GM23338 (cell line): Measurements from ENCODE around the gene SLC29A4. TPM values are rescaled to one million over a fixed set of nuclear protein-coding genes. Genes with fewer than 3 reads are reported as not detected.

ENCODE experiments used
- ATAC-seq: fragments of 200-7000 bp; cut with Tn5 transposase; 3 replicates; pipeline ENCODE4 v1.9.1; 2020
- DNase-seq: peaks from one replicate; pipeline ENCODE4 v3.0.0-alpha.2; 2015; ENCODE audit warnings: low spot score
- H2AFZ ChIP-seq: fragments of 200-600 bp; sonication (generic); 2 replicates; pipeline ENCODE4 v1.8.0; 2016; ENCODE audit warnings: antibody characterized with exemption, mild to moderate bottlenecking, moderate library complexity
- H3F3A ChIP-seq: fragments of 200-600 bp; sonication (generic); replicated peaks from 2 replicates; pipeline ENCODE4 v1.8.0; 2017; ENCODE audit warnings: antibody characterized with exemption, mixed run types, low read depth
- H3K27ac ChIP-seq: fragments of 200-600 bp; sonication (generic); 2 replicates; pipeline ENCODE4 v1.6.1; 2016; ENCODE audit warnings: low read depth
- H3K27me3 ChIP-seq: fragments of 200-600 bp; sonication (generic); 2 replicates; pipeline ENCODE4 v1.8.0; 2016; ENCODE audit warnings: mild to moderate bottlenecking, mixed run types, moderate library complexity; ENCODE audit not compliant: insufficient read depth
- H3K36me3 ChIP-seq: fragments of 200-600 bp; sonication (generic); 2 replicates; pipeline ENCODE4 v1.8.0; 2016; ENCODE audit warnings: mild to moderate bottlenecking; ENCODE audit not compliant: insufficient read depth
- H3K4me1 ChIP-seq: fragments of 200-600 bp; sonication (generic); 2 replicates; pipeline ENCODE4 v1.8.0; 2016; ENCODE audit warnings: mild to moderate bottlenecking, moderate library complexity; ENCODE audit not compliant: insufficient read depth
- H3K4me2 ChIP-seq: fragments of 200-600 bp; sonication (generic); 2 replicates; pipeline ENCODE4 v1.7.1; 2017; ENCODE audit warnings: mixed run types
- H3K4me3 ChIP-seq: fragments of 200-600 bp; sonication (generic); 2 replicates; pipeline ENCODE4 v1.6.1; 2016; ENCODE audit warnings: mixed run types
- H3K79me2 ChIP-seq: fragments of 200-600 bp; sonication (generic); replicated peaks from 2 replicates; pipeline ENCODE4 v1.8.0; 2017; ENCODE audit warnings: mild to moderate bottlenecking; ENCODE audit not compliant: insufficient read depth
- H3K9me2 ChIP-seq: fragments of 200-600 bp; sonication (generic); 2 replicates; pipeline ENCODE4 v1.8.0; 2017; ENCODE audit not compliant: insufficient read depth
- H4K20me1 ChIP-seq: fragments of 200-600 bp; sonication (generic); replicated peaks from 2 replicates; pipeline ENCODE4 v1.8.0; 2017; ENCODE audit warnings: mild to moderate bottlenecking; ENCODE audit not compliant: insufficient read depth
- H3K27ac Mint-ChIP-seq: 2 replicates; pipeline ENCODE4 v1.8.0; 2020; ENCODE audit warnings: inconsistent platforms, mild to moderate bottlenecking, moderate library complexity, mixed read lengths
- H3K27me3 Mint-ChIP-seq: 3 replicates; pipeline ENCODE4 v1.8.0; 2022; ENCODE audit warnings: low read depth, mild to moderate bottlenecking, moderate library complexity, mixed read lengths, inconsistent platforms; ENCODE audit not compliant: insufficient read depth, poor library complexity
- H3K36me3 Mint-ChIP-seq: 3 replicates; pipeline ENCODE4 v1.8.0; 2021; ENCODE audit warnings: low read depth, mild to moderate bottlenecking, inconsistent platforms, moderate library complexity, mixed read lengths
- H3K4me1 Mint-ChIP-seq: 3 replicates; pipeline ENCODE4 v1.8.0; 2020; ENCODE audit warnings: mild to moderate bottlenecking, inconsistent platforms, mixed read lengths
- H3K4me3 Mint-ChIP-seq: 3 replicates; pipeline ENCODE4 v1.8.0; 2021; ENCODE audit warnings: moderate library complexity, mild to moderate bottlenecking, inconsistent platforms, mixed read lengths
- H3K9me3 Mint-ChIP-seq: 3 replicates; pipeline ENCODE4 v1.8.0; 2020; ENCODE audit warnings: moderate library complexity, mild to moderate bottlenecking, inconsistent platforms, mixed read lengths
- CREB1 ChIP-seq: fragments of 250-450 bp; sonication (Bioruptor Pico); IDR thresholded peaks from 2 replicates; pipeline ENCODE4 v1.5.0; 2020; ENCODE audit warnings: low read depth, mild to moderate bottlenecking, moderate library complexity
- EZH2 ChIP-seq: fragments of 200-600 bp; sonication (generic); IDR thresholded peaks from one replicate; pipeline ENCODE4 v1.8.0; 2017; ENCODE audit warnings: antibody characterized with exemption, mild to moderate bottlenecking, low read depth; ENCODE audit not compliant: unreplicated experiment
- EZH2phosphoT487 ChIP-seq: fragments of 200-600 bp; sonication (generic); IDR thresholded peaks from one replicate; pipeline ENCODE4 v1.8.1; 2018; ENCODE audit warnings: antibody characterized with exemption; ENCODE audit not compliant: unreplicated experiment
- JUNB ChIP-seq: IDR thresholded peaks from one replicate; pipeline ENCODE4 v1.6.1; 2016; ENCODE audit warnings: antibody characterized with exemption; ENCODE audit not compliant: unreplicated experiment
- NANOG ChIP-seq: IDR thresholded peaks from 2 replicates; pipeline ENCODE4 v1.6.1; 2016; ENCODE audit warnings: antibody characterized with exemption, borderline replicate concordance
- POLR2AphosphoS5 ChIP-seq: IDR thresholded peaks from 2 replicates; pipeline ENCODE4 v1.6.1; 2016; ENCODE audit warnings: antibody characterized with exemption, low read depth
- STAT1 ChIP-seq: IDR thresholded peaks from one replicate; pipeline ENCODE4 v1.6.1; 2016; ENCODE audit warnings: antibody characterized with exemption; ENCODE audit not compliant: unreplicated experiment
- ZNF114 ChIP-seq: fragments of 250-450 bp; sonication (Bioruptor Pico); IDR thresholded peaks from 2 replicates; pipeline ENCODE4 v1.5.0; 2020; ENCODE audit warnings: mild to moderate bottlenecking, moderate library complexity
- ZNF331 ChIP-seq: fragments of 250-450 bp; sonication (Bioruptor Pico); IDR thresholded peaks from 2 replicates; pipeline ENCODE4 v1.5.0; 2020; ENCODE audit warnings: low read depth, mild to moderate bottlenecking, moderate library complexity
- polyA plus RNA-seq: library from polyadenylated mRNA; unstranded; fragments of >200 nt; fragmentation: Nextera tagmentation; extraction: Ambion mirVana; gene quantifications from 2 replicates; pipeline ENCODE4 v1.2.1, GENCODE V29; 2016
- total RNA-seq: library from RNA; depleted of rRNA; stranded (reverse); fragments of >200 nt; shearing (Covaris generic); gene quantifications from 2 replicates; pipeline ENCODE4 v1.2.3, GENCODE V29; 2014
- TF ChIP-seq, protein P1 (sequence below): fragments of 250-450 bp; sonication (Bioruptor Pico); IDR thresholded peaks from 2 replicates; pipeline ENCODE4 v1.5.0; 2020; ENCODE audit warnings: mild to moderate bottlenecking, moderate library complexity
- TF ChIP-seq, protein P2 (sequence below): IDR thresholded peaks from 2 replicates; pipeline ENCODE4 v1.6.1; 2016; ENCODE audit warnings: antibody characterized with exemption
- TF ChIP-seq, protein P3 (sequence below): IDR thresholded peaks from one replicate; pipeline ENCODE4 v1.6.1; 2018; ENCODE audit warnings: antibody characterized with exemption; ENCODE audit not compliant: unreplicated experiment
- TF ChIP-seq, protein P4 (sequence below), 2 experiments: fragments of 200-600 bp in 1 of 2; sonication (generic) in 1 of 2; conservative IDR thresholded peaks; 2 replicates each; pipeline versions ENCODE4 v1.5.1 to v1.6.1; 2016 to 2017; ENCODE audit warnings: antibody characterized with exemption in 2 of 2, low read depth in 2 of 2, mild to moderate bottlenecking in 2 of 2, moderate library complexity in 1 of 2

The SLC29A4 gene
- total and polyA plus RNA-seq, 2 experiments from 2014 or later: 4.8 to 8.1 TPM

DNA sequence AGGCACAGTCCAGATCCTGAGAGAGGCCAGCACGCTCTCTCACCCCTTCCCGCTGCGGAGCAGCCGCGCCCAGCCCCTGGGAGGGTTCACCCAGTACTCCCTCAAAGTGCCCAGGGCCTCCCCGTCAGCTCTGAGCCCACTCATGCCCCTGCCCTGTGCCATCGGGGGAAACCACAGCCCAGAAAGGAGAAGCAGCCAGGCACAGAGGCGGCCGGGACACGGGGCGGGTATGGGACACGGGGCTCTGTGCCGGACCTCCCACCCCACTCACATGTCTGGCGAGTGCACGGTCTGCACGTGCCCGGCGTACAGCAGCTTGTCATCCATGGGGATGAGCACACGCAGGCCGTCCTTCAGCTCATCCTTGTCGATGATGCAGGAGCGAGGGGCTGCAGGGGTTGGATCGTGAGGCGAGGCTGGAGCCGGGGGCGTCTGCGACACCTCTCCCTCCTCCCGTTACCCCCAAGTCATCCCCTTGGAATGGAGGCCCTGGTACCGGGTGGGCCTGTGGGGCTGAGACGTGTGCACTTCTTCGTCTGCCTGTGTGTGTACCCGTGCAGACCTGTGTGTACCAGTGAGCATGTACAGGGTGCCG, 38.2 kb downstream of the SLC29A4 start:
- H3K36me3 Mint-ChIP-seq: peaks cover 13% of the 10 kb centered on the region; the same call in 1 of the 3 replicates

More for the DNA sequence above, 38.2 kb downstream of the SLC29A4 start:
- no peaks in the 10 kb centered on the region for H3K9me2 ChIP-seq
- no peaks in the 10 kb centered on the region for H4K20me1 ChIP-seq
- no peak overlapping the region for H3K4me3 Mint-ChIP-seq
- ATAC-seq (no peak), DNase-seq (no peak)
- H3K79me2 ChIP-seq: no peaks in the 10 kb centered on the region
- no peak overlapping the region for H3K4me3 ChIP-seq
- no peak overlapping the region for H3K27ac ChIP-seq
- H3K4me1 ChIP-seq: no peaks in the 10 kb centered on the region
- no peak overlapping the region for H3K4me2 ChIP-seq
- no peaks in the 10 kb centered on the region for H3F3A ChIP-seq
- peaks cover 11% of the 10 kb centered on the region for H3K27me3 Mint-ChIP-seq
- peaks cover 9% of the 10 kb centered on the region for H3K9me3 Mint-ChIP-seq
- TF ChIP-seq, protein P1, sequence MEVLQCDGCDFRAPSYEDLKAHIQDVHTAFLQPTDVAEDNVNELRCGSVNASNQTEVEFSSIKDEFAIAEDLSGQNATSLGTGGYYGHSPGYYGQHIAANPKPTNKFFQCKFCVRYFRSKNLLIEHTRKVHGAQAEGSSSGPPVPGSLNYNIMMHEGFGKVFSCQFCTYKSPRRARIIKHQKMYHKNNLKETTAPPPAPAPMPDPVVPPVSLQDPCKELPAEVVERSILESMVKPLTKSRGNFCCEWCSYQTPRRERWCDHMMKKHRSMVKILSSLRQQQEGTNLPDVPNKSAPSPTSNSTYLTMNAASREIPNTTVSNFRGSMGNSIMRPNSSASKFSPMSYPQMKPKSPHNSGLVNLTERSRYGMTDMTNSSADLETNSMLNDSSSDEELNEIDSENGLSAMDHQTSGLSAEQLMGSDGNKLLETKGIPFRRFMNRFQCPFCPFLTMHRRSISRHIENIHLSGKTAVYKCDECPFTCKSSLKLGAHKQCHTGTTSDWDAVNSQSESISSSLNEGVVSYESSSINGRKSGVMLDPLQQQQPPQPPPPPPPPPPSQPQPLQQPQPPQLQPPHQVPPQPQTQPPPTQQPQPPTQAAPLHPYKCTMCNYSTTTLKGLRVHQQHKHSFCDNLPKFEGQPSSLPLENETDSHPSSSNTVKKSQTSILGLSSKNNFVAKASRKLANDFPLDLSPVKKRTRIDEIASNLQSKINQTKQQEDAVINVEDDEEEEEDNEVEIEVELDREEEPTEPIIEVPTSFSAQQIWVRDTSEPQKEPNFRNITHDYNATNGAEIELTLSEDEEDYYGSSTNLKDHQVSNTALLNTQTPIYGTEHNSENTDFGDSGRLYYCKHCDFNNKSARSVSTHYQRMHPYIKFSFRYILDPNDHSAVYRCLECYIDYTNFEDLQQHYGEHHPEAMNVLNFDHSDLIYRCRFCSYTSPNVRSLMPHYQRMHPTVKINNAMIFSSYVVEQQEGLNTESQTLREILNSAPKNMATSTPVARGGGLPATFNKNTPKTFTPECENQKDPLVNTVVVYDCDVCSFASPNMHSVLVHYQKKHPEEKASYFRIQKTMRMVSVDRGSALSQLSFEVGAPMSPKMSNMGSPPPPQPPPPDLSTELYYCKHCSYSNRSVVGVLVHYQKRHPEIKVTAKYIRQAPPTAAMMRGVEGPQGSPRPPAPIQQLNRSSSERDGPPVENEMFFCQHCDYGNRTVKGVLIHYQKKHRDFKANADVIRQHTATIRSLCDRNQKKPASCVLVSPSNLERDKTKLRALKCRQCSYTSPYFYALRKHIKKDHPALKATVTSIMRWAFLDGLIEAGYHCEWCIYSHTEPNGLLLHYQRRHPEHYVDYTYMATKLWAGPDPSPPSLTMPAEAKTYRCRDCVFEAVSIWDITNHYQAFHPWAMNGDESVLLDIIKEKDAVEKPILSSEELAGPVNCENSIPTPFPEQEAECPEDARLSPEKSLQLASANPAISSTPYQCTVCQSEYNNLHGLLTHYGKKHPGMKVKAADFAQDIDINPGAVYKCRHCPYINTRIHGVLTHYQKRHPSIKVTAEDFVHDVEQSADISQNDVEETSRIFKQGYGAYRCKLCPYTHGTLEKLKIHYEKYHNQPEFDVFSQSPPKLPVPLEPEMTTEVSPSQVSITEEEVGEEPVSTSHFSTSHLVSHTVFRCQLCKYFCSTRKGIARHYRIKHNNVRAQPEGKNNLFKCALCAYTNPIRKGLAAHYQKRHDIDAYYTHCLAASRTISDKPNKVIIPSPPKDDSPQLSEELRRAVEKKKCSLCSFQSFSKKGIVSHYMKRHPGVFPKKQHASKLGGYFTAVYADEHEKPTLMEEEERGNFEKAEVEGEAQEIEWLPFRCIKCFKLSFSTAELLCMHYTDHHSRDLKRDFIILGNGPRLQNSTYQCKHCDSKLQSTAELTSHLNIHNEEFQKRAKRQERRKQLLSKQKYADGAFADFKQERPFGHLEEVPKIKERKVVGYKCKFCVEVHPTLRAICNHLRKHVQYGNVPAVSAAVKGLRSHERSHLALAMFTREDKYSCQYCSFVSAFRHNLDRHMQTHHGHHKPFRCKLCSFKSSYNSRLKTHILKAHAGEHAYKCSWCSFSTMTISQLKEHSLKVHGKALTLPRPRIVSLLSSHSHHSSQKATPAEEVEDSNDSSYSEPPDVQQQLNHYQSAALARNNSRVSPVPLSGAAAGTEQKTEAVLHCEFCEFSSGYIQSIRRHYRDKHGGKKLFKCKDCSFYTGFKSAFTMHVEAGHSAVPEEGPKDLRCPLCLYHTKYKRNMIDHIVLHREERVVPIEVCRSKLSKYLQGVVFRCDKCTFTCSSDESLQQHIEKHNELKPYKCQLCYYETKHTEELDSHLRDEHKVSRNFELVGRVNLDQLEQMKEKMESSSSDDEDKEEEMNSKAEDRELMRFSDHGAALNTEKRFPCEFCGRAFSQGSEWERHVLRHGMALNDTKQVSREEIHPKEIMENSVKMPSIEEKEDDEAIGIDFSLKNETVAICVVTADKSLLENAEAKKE (CRISPR knock-in tag): no peak
- no peak for TF ChIP-seq CREB1 (CRISPR knock-in tag)
- no peak for TF ChIP-seq EZH2
- TF ChIP-seq ZNF331 (CRISPR knock-in tag): no peak
- no peak for TF ChIP-seq JUNB
- no peak for TF ChIP-seq ZNF114 (CRISPR knock-in tag)
- TF ChIP-seq, protein P2, sequence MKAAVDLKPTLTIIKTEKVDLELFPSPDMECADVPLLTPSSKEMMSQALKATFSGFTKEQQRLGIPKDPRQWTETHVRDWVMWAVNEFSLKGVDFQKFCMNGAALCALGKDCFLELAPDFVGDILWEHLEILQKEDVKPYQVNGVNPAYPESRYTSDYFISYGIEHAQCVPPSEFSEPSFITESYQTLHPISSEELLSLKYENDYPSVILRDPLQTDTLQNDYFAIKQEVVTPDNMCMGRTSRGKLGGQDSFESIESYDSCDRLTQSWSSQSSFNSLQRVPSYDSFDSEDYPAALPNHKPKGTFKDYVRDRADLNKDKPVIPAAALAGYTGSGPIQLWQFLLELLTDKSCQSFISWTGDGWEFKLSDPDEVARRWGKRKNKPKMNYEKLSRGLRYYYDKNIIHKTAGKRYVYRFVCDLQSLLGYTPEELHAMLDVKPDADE: no peak
- TF ChIP-seq NANOG: no peak
- no peak for TF ChIP-seq POLR2AphosphoS5
- TF ChIP-seq, protein P3, sequence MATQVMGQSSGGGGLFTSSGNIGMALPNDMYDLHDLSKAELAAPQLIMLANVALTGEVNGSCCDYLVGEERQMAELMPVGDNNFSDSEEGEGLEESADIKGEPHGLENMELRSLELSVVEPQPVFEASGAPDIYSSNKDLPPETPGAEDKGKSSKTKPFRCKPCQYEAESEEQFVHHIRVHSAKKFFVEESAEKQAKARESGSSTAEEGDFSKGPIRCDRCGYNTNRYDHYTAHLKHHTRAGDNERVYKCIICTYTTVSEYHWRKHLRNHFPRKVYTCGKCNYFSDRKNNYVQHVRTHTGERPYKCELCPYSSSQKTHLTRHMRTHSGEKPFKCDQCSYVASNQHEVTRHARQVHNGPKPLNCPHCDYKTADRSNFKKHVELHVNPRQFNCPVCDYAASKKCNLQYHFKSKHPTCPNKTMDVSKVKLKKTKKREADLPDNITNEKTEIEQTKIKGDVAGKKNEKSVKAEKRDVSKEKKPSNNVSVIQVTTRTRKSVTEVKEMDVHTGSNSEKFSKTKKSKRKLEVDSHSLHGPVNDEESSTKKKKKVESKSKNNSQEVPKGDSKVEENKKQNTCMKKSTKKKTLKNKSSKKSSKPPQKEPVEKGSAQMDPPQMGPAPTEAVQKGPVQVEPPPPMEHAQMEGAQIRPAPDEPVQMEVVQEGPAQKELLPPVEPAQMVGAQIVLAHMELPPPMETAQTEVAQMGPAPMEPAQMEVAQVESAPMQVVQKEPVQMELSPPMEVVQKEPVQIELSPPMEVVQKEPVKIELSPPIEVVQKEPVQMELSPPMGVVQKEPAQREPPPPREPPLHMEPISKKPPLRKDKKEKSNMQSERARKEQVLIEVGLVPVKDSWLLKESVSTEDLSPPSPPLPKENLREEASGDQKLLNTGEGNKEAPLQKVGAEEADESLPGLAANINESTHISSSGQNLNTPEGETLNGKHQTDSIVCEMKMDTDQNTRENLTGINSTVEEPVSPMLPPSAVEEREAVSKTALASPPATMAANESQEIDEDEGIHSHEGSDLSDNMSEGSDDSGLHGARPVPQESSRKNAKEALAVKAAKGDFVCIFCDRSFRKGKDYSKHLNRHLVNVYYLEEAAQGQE: no peak
- TF ChIP-seq, protein P4, sequence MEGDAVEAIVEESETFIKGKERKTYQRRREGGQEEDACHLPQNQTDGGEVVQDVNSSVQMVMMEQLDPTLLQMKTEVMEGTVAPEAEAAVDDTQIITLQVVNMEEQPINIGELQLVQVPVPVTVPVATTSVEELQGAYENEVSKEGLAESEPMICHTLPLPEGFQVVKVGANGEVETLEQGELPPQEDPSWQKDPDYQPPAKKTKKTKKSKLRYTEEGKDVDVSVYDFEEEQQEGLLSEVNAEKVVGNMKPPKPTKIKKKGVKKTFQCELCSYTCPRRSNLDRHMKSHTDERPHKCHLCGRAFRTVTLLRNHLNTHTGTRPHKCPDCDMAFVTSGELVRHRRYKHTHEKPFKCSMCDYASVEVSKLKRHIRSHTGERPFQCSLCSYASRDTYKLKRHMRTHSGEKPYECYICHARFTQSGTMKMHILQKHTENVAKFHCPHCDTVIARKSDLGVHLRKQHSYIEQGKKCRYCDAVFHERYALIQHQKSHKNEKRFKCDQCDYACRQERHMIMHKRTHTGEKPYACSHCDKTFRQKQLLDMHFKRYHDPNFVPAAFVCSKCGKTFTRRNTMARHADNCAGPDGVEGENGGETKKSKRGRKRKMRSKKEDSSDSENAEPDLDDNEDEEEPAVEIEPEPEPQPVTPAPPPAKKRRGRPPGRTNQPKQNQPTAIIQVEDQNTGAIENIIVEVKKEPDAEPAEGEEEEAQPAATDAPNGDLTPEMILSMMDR (conservative IDR thresholded peaks at IDR 0.05; ENCODE audit: low read depth in 2 of 2): no peak
- no peak for TF ChIP-seq STAT1
- no peak for TF ChIP-seq EZH2phosphoT487
- H3K4me1 Mint-ChIP-seq: no peaks in the 10 kb centered on the region; the same call in 2 of the 3 replicates
- H3K36me3 ChIP-seq: no peaks in the 10 kb centered on the region
- no peak overlapping the region for H3K27ac Mint-ChIP-seq
- H3K27me3 ChIP-seq: no peaks in the 10 kb centered on the region
- H2AFZ ChIP-seq: no peak overlapping the region
